Daoy (cell line): ENCODE measurements around the gene MADCAM1. TPM values are rescaled to one million over a fixed set of nuclear protein-coding genes. Genes with fewer than 3 reads are reported as not detected.
"Not testable (repeated sequence)": the region's sequence is repeated elsewhere in the genome, so short reads cannot be mapped to it uniquely, and the experiment has no call there.

Experiments used
- DNase-seq: peaks from one replicate; pipeline ENCODE4 v3.0.0-alpha.2; 2015; ENCODE audit warnings: low read depth
- total RNA-seq: library from RNA; depleted of rRNA; stranded (reverse); fragments of >200 nt; shearing (Covaris generic); gene quantifications from 2 replicates; pipeline ENCODE4 v1.2.3, GENCODE V29; 2014

Gene MADCAM1
- total RNA-seq, 1 experiment from 2014 or later = not detected

DNA sequence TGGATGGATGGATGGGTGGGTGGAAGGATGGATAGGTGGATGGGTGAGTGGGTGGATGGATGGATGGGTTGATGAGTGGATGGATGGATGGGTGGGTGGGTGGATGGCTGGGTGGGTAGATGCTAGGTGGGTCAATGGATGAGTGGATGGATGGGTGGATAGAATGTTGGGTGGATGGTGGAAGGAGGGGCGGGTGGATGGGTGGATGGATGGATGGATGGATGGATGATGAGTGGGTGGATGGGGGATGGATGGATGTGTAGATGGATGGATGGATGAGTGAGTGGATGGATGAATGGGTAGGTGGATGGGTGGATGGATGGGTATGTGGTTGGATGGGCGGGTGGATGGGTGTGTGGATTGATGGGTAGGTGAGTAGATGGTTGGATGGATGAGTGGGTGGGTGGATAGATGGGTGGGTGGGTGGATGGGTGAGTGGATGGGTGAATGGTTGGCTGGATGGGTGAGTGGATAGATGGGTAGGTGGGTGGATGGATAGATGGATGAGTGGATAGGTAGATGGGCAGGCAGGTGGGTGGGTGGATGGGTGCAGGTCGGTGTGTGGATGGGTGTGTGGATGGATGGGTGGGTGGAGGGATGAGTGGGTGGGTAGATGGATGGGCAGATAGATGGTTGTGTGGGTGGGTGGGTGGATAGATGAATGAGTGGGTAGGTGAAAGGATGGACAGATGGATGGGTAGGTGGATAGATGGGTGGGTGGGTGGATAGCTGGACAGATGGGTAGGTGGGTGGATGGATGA lies 31.1 kb upstream of the MADCAM1 start:
- no peak for DNase-seq

DNA sequence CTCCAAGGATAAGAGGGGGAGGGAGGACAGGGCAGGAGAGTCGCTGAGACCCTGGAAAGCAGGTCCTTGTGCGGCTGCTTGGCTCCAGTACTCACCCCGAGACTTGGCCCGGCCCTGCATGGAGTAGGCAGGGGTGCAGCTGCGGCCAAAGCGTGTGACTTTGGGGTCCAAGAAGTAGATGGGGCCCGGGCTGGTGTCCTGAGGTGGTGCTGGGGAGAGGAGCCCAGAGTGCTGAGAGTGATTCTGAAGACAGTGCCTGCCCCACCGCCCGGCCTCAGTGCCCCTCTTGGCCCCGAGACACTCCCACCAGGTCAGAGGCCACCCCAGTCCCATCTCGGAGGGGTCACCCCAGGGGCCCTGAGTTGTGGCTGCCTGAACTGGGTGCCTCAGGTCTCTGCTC lies 28.7 kb upstream of the MADCAM1 start:
- DNase-seq = no peak

DNA sequence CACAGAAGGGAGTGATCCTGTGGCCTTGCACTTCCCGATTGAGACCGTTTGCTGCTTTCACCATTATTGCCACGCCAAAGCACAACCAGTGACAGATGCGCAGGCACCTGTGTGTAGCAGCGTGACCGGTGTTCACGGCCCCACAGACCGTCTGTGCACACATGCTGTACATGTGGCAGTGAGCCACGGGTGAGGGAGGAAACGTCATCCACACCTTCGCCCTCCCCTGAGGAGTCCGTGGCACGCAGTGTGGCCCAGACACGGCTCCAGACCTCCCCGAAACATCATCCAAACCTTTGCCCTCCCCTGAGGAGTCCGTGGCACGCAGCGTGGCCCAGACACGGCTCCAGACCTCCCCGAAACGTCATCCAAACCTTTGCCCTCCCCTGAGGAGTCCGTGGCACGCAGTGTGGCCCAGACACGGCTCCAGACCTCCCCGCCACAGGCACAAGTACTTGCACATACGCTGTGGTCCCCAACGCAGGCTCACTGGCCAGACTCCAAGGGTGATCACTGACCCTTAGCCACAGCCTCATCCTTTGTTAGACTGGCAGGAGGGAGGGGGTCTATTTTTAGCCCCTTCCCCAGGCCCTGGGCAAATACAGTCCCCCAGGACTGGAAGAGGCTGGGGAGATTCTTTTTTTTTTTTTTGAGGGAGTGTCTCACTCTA lies 27.6 kb upstream of the MADCAM1 start:
- no peak for DNase-seq

DNA sequence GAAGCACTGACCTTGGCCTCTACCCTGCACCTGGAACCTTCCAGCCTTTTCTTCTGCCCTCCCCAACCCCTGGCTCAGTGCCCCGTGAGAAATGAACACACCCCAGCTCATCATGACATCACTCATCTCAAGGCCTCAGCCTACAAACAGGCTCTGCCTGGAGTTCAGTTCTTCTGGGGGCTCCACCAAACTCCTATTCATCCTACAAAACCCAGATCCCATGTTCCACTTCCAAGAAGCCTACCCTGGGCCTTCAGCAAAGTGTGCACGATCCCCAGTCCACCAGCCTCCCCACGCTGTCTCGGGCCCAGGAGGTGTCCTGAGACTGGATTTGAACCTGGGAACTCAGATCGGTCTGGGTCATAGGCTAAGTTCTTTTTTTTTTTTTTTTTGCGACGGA lies 26.5 kb upstream of the MADCAM1 start:
- DNase-seq = no peak

DNA sequence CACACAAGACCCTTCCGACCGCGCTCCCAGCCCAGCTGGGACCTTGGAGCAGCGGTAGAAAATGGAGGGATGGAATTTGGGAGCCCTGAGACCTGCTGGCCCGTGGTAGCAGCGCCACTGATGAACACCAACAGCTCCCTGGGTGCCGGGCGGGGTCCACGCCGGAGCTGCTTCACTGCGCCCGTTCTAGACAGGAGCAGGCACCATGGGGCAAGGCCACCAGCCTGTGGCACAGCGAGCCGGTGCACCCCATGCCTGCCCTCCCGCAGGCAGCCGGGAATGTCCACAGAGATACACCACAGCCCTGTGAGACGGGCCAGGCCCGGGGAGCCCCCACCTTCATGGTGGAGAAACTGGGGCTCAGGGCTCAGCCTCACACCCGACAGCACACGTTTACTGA lies 25.6 kb upstream of the MADCAM1 start:
- no peak for DNase-seq

DNA sequence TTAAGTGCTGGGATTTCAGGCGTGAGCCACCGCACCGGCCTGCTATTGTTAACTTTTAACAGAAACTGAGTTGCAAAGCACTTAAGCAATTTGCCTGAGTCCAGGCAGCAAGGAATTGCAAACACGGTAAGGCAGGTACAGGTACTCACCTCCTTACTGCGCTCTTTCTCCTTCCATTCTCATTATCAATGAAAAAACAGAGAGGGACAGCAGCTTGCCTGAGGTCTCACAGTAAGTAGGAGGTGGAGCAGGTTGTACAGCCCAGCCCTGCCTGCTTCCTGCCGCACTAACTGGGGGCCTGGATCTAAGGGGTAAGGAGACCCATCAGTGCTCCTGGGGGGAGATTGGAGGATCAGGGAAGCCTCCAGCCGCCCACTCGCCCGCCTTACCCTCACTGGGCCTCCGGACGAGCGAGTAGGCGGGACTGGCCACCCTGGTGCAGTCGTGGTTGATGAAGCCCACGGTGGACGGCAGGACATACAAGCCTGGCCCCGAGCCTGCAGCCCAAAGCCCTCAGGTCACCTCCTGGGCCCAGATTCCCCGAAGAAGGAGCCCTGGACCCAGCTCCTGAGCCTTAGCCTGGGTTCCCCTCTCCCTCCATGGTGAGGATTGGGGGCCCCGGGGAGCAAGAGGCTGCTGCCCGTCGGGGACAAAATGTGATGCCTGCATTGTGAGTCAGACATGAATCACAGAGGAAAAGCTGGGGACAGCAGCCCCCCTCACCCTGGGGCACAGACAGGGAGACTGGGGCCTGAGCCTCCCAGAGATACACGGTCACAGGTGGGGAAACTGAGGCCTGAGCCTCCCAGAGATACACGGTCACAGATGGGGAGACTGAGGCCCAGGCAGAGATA lies 24.1 kb upstream of the MADCAM1 start:
- DNase-seq = no peak

DNA sequence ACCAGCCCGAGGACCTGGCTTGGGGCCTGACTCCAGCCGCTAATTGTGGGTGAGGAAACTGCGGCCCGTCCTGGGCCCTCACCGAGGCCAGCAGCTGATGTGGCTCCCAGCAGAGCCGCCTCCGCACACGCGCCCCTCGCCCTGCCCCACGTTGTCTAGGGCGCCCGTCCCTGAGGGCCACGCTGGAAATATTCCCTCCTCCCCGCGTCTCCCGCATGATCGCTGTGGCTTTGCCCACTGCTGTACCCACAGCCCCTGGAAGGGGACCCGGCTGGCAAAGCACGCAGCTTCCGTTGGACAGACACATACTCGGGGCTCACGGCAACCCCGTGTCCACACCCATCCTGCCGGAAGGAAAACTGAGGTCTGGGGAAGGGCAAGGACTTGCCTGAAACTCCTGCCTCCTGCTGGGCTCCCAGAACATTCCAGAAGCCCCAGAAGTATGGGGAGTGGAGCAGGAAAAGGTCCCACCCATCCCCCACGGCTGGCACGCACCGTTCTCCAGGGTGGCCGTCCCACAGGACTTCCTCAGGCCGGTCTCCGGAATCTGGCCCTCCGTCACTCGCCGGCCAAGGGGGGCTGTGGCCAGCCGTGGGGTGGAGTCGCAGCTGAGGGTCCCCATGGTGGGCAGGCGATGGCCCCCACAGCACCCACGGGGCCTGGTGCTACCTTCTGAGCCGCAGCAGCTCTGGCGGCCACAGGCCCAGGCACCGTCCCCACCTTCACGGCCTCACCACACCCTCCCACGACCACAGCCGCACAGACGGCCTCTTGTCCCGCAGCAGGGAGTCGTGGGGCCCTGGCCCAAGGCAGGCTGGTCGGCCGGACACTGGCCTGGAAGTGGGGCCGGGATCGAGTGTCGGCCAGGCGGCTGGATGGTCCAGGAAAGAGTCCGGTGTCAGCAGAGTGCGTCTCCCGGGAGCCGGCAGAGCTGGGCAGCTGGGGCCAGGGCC lies 21.9 kb upstream of the MADCAM1 start:
- DNase-seq = no peak

DNA sequence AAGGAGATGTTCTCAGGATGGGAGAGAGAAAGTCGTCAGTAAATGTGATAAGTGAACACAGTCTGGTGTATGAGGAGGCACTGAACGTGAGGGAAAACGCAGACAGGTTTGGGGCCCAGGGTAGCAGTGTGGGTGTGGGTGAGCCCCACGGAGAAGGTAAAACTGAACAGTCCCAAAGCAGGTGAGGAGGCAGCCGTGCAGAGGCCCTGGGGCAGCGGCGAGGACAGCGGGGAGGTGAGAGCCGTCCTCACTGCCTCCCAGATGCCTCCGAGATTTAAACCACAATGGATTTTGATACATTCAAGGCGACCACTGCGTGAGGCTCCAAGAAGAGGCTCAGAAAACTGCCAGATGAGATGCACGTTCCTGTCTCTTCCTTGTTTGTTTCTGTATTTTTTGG lies 20.9 kb upstream of the MADCAM1 start:
- DNase-seq = no peak

DNA sequence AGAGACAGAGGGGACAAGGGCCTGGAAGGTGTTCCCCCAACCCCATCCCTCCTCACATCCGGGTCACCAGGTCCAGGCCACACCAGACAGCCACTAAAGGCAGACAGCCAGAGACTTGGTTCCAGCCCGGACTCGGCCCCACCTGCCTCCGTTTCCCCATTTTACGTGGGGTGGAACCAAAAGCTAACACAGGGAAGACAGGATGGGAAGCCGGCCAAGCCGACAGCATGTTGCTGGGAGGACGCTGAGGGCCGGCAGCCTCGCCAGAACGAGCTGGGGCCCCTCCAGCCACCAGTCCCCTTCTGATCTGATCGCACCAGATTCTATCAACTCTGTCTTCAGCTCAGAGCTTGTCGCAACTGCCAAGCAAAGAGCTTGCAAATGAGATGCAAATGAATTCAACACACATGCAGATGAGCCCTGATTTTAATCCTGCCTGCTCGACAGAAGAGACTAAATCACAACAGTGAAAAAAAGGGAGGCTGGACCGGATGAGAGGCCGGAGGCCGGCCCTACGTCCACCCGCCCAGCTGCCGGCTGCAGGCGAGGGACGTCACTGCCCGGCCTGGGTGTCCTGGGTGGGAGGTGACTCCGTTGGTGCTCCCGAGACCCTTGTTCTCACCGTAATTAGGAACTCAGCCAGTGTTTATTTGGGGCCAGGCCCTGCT lies 17.9 kb upstream of the MADCAM1 start:
- no peak for DNase-seq

DNA sequence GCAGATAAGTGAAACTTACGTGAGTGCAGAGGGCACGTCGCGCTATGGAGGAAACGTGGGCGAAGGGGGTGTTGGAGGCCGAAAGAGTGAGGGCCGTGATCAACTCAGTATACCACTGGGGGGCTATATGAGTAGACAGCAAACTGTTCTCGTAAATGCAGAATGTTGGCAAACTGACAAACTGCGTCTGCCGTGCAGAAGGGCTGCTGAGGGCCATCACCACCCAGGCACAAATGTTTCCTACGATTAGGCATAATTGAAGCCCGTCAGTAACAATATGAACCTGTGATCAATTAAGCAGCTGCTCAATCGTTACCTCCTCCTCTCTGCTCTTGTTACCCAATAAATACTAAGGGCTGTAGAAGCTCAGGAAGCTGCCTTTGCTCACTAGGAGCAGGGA lies 17.3 kb upstream of the MADCAM1 start:
- DNase-seq = no peak

DNA sequence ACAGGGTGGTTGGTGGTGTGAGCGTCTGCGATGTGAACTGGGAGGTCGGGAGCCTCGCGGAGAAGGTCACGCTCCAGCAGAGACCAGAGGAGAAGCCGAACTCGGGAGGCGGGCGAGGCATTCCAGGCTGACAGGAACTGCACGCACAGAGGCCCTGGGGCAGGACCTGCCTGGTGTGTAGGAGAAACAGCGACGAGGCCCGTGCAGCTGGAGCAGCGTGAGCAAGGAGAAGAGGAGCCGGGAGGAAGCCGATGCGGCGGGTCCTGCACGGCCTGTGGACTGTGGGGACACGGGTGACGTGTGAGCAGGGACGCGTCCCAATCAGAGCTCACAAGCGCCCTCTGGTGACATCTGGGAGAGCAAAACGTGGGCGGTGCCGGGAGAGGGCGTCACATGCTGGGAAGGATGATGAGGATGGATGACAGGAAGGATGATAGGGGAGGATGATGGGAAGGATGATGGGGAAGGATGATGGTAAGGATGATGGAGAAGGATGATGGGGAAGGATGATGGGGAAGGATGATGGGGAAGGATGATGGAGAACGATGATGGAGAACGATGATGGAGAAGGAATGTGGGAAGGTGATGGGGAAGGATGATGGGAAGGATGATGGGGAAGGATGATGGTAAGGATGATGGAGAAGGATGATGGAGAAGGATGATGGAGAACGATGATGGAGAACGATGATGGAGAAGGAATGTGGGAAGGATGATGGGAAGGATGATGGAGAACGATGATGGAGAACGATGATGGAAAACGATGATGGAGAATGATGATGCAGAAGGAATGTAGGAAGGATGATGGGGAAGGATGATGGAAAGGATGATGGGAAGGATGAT lies 16.1 kb upstream of the MADCAM1 start:
- peak; percentile 57 for DNase-seq

DNA sequence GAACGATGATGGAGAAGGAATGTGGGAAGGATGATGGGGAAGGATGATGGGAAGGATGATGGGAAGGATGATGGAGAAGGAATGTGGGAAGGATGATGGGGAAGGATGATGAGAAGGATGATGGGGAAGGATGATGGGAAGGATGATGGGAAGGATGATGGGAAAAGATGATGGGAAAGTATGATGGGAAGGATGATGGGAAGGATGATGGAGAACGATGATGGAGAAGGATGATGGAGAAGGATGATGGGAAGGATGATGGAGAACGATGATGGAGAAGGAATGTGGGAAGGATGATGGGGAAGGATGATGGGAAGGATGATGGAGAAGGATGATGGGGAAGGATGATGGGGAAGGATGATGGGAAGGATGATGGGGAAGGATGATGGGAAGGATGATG lies 15.2 kb upstream of the MADCAM1 start:
- DNase-seq = not testable (repeated sequence)

DNA sequence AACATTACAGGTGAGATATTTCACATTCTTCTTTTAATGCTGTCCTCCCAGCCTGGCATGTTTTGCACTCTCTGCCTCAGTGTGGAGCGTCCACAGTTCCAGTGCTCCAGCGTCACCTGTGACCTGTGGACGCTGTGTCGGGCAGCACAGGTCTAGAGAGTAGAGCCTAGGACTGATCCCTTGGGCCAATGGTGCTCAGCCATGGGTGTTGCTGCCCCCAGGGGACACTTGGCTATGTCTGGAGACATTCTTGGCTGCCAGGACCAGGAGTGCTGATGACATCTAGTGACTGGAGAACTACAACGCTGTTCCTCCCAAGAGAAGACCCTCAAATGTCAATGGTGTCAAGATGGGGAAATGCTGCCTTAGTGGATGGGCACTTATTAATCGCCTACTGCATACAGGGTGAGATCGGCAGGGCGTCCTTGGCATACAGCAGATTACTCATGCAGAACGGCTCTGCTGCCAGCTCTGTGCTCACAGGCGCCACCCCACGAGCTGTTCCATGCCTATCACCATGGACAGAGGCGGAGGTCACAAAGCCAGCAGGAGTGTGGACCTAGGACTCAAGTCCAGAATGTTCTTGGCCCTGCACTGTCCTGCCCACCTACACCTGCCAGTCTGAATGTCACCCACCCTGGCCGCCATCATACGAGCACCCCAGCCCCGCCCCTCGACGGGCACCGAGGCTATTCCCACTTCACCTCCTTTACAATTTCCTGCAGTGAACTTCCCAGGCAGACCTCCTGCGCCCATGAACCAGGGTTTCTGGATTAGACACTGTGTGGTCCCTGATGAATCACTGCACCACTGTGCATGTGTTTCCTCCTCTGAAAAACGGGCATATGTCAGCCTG lies 13.9 kb upstream of the MADCAM1 start:
- DNase-seq = no peak

DNA sequence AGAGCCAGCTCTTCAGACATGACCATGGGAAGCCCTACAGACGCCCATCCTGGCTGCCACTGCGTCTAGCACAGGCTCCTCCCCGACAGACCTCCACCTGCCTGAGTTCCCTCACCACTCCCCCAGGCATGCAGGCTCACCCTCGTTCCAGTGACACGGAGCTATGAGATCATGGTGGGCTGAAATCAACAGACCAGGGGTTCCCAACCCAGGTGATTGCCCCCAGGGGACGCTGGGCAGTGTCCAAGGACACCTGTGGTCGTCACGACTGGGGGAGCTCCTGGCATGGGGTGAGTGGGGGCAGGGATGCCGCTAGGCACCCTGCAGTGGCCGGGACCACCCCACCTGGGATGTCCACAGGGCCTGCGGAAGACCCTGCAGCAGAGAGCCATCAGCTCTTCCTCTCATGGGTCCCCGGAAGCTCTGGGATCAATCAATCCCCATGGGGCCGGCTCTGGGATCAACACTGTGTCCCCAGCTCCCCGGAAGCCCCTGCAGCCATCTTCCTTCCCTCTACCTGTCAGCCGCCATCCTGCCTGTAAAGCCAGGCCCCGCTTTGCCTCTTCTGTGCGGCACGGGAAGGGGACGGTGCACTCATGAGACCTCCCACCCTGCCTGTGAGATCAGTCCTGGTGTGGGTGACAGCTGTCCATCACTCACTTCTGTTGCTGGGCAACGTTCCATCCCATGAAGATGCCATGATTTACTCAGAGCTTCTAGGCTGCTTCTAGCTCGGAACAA lies 12.8 kb upstream of the MADCAM1 start:
- DNase-seq = no peak

DNA sequence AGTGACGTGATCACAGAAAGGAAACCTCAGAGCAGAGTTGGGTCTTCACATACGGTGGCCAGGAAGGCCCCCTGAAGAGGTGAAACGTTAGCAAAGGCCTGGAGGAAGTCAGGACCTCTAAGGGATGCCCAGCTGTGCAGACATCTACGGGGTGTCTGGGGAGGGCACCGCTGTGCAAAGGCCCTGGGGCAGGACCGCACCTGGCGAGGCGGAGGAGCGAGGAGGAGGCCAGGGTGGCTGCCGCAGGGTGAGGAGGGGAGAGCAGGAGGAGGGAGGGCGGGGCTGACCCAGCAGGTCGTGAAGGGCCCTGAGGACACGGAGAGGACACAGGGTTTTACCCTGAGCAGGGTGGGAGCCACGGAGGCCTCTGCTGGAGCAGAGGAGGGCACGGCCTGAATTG lies 11.8 kb upstream of the MADCAM1 start:
- DNase-seq = no peak

DNA sequence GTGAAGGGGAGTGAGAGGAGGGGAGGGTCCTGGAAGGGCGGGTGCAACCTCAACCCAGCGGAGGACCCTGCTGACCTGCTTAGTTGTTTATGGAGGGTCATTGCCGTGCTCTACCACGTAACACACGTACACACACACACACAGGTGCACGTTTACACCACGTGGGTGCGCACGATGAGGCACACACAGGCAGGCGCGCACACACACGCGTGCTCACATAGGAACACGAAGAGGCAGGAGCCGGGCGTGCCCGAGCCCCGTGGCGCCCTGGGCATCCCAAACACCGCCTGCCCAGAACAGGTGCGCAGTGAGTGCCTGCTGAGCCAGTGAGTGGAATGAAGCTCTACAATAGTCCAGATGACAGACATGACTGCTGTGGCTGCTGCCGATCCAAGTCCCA lies 11.2 kb upstream of the MADCAM1 start:
- DNase-seq = no peak

DNA sequence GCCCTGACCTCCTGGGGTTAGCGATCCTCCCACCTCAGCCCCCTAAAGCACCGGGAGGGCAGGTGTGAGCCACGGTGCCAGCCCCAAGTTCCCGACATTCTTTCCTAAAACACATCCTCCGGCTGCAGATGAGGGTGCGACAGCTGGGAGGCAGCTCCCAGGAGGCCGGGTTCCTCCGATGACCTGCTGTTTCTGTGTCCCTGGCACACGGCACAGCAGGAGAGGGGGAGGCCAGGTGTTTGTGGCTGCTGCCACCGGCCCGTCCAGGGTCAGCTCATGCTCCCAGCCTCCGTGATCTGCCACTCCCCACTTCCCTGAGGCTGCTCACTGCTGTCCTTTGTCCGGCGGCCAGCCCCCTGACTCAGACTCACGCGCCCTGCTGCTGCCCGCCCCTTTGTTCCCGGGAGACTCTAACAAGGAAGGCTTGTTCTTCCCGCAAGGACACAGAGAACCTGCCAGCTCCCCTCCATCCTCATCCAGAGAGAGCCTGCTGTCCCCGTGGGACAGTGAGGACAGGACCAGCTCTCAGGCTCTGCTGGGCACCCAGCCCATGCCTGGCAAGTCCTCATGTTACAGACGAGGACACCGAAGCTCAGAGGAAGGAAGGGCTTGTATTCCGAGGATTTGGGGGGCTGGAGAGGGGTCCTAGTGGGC lies 10.6 kb upstream of the MADCAM1 start:
- peak; percentile 60 for DNase-seq
